Lower leg skin (tissue), 3 donors: ENCODE measurements around the gene TPK1.

Source experiments
- CTCF ChIP-seq, 3 donors: fragments of 450-650 bp; IDR thresholded peaks; one replicate each; pipeline ENCODE4 v1.5.1; 2016; ENCODE audit warnings: antibody characterized with exemption in 3 of 3, mild to moderate bottlenecking in 3 of 3, moderate library complexity in 2 of 3
- POLR2A ChIP-seq, 2 donors: fragments of 450-650 bp; IDR thresholded peaks; one replicate each; pipeline ENCODE4 v1.6.1; 2016 to 2017; ENCODE audit warnings: antibody characterized with exemption in 2 of 2, mild to moderate bottlenecking in 1 of 2, moderate library complexity in 1 of 2

- no peak for TF ChIP-seq CTCF (IDR thresholded peaks at IDR 0.05)
- TF ChIP-seq POLR2A (IDR thresholded peaks at IDR 0.05) = no peak
Measured at GRCh38 chr7:144459635-144460034, 376.2 kb downstream of the TPK1 start.
